CD4-positive, alpha-beta T cell (primary cell): ENCODE data around the gene ZFYVE1. TPM values are rescaled to one million over a fixed set of nuclear protein-coding genes. Genes with fewer than 3 reads are reported as not detected.

Experiments
- ATAC-seq: fragments of 200-7000 bp; cut with Tn5 transposase; one replicate; pipeline ENCODE4 v1.10.0; 2022; ENCODE audit warnings: mild to moderate bottlenecking; ENCODE audit not compliant: poor library complexity
- CTCF ChIA-PET: fragments of 350-600 bp; sonication (Branson Sonifier 250); formaldehyde crosslinking; loops from one replicate; lab custom pipeline; 2021; ENCODE audit warnings: antibody characterized with exemption, inconsistent platforms; lab: Charles Lee
- POLR2A ChIA-PET: fragments of 350-600 bp; sonication (Branson Sonifier 250); formaldehyde crosslinking; loops from one replicate; lab custom pipeline; 2021; ENCODE audit warnings: antibody characterized with exemption, inconsistent platforms; lab: Charles Lee
- DNase-seq, 14 experiments: peaks; one replicate each; pipeline ENCODE4 v3.0.0-alpha.2; 2013 to 2020; ENCODE audit warnings: mixed read lengths in 2 of 14
- H3K27ac ChIP-seq, 2 donors: one replicate each; pipeline versions ENCODE4 v1.5.1 to v1.7.0; 2013; ENCODE audit warnings: low read length in 2 of 2, low read depth in 1 of 2, mild to moderate bottlenecking in 1 of 2
- H3K27me3 ChIP-seq, 2 experiments: 1 replicate in 1 of 2; 2 replicates in 1 of 2; pipeline versions ENCODE4 v1.6.1 to v1.7.0; 2013; ENCODE audit warnings: low read length in 2 of 2, control low read depth in 1 of 2, mild to moderate bottlenecking in 1 of 2, moderate library complexity in 1 of 2; ENCODE audit not compliant: insufficient read depth in 2 of 2, control insufficient read depth in 1 of 2
- H3K36me3 ChIP-seq: one replicate; pipeline ENCODE4 v1.6.1; 2013; ENCODE audit warnings: low read length, control low read depth; ENCODE audit not compliant: insufficient read depth
- H3K4me1 ChIP-seq: one replicate; pipeline ENCODE4 v1.6.1; 2013; ENCODE audit warnings: low read length, control low read depth; ENCODE audit not compliant: insufficient read depth
- H3K4me3 ChIP-seq: one replicate; pipeline ENCODE4 v1.5.1; 2013; ENCODE audit warnings: mild to moderate bottlenecking, low read length, moderate library complexity
- H3K9me3 ChIP-seq, 2 experiments: 1 replicate in 1 of 2; 2 replicates in 1 of 2; pipeline versions ENCODE4 v1.6.1 to v1.7.0; 2013; ENCODE audit warnings: low read length in 2 of 2, mild to moderate bottlenecking in 2 of 2, control low read depth in 1 of 2, moderate library complexity in 1 of 2; ENCODE audit not compliant: control insufficient read depth in 1 of 2, insufficient read depth in 1 of 2
- H3K27ac Mint-ChIP-seq: one replicate; pipeline ENCODE4 v1.8.0; 2020; ENCODE audit warnings: mixed read lengths
- H3K27me3 Mint-ChIP-seq: one replicate; pipeline ENCODE4 v1.8.0; 2021; ENCODE audit warnings: mixed read lengths
- H3K36me3 Mint-ChIP-seq: one replicate; pipeline ENCODE4 v1.8.0; 2021; ENCODE audit warnings: low read depth, mixed read lengths
- H3K4me1 Mint-ChIP-seq: one replicate; pipeline ENCODE4 v1.8.0; 2021; ENCODE audit warnings: low read depth, mixed read lengths
- H3K4me3 Mint-ChIP-seq: one replicate; pipeline ENCODE4 v1.8.0; 2020; ENCODE audit warnings: mild to moderate bottlenecking, mixed read lengths
- H3K9me3 Mint-ChIP-seq: one replicate; pipeline ENCODE4 v1.8.0; 2020; ENCODE audit warnings: mixed read lengths
- intact Hi-C, 2 experiments: fragments of 100-400 bp; cut with DNase I in 1 of 2; cut with micrococcal nuclease in 1 of 2; formaldehyde crosslinking; loops; one replicate each; pipeline versions ENCODE4 v1.15.1 to v1.9.0; 2023 to 2025; cut with DNase I, micrococcal nuclease
- total RNA-seq, 174 experiments: library from RNA in 2 of 174; stranded (reverse) in 2 of 174; gene quantifications; one replicate each; pipeline ENCODE4 v1.2.3 and lab custom pipeline; 2021 to 2026
- TF ChIP-seq, protein P1 (sequence below): fragments of 200-600 bp; IDR thresholded peaks from one replicate; pipeline ENCODE4 v1.8.0; 2022; ENCODE audit warnings: antibody characterized with exemption, mild to moderate bottlenecking

The ZFYVE1 gene
- total RNA-seq, 2 experiments from 2014 or later: 9.3 to 10.9 TPM

DNA sequence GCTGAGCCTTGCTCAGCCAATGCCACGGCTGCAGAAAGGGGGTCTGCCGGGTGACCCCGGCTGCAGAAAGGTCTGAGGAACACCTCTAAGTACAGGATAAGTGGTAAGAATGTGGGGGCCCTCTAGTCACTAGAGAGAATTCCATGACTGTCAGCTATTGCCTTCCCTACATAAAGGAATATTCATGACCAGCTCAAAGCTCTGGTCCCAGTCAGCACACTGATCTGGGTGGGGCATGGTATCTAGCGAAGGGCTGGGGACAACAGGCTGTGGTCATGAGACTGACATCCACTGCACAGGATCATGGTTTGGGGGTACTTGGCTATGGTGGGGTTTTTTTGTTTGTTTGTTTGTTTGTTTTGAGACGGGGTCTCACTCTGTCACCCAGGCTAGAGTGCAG is 58.6 kb downstream of the ZFYVE1 start:
- Mint-ChIP-seq H3K27me3 (no peaks in the 10 kb centered on the region), H3K27ac (no peak overlapping the region), H3K4me3 (no peak overlapping the region), H3K9me3 (no peaks in the 10 kb centered on the region), H3K4me1 (no peaks in the 10 kb centered on the region), H3K36me3 (peaks cover 58% of the 10 kb centered on the region)
- no peaks in the 10 kb centered on the region for H3K27me3 ChIP-seq
- no peak for DNase-seq
- ChIA-PET POLR2A (no interaction called here), CTCF (no interaction called here)
- H3K27ac ChIP-seq: no peak overlapping the region
- no peak for ATAC-seq
- peaks cover 32% of the 10 kb centered on the region for H3K36me3 ChIP-seq
- H3K4me3 ChIP-seq: no peak overlapping the region
- TF ChIP-seq, protein P1, sequence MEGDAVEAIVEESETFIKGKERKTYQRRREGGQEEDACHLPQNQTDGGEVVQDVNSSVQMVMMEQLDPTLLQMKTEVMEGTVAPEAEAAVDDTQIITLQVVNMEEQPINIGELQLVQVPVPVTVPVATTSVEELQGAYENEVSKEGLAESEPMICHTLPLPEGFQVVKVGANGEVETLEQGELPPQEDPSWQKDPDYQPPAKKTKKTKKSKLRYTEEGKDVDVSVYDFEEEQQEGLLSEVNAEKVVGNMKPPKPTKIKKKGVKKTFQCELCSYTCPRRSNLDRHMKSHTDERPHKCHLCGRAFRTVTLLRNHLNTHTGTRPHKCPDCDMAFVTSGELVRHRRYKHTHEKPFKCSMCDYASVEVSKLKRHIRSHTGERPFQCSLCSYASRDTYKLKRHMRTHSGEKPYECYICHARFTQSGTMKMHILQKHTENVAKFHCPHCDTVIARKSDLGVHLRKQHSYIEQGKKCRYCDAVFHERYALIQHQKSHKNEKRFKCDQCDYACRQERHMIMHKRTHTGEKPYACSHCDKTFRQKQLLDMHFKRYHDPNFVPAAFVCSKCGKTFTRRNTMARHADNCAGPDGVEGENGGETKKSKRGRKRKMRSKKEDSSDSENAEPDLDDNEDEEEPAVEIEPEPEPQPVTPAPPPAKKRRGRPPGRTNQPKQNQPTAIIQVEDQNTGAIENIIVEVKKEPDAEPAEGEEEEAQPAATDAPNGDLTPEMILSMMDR: no peak
- H3K9me3 ChIP-seq: no peaks in the 10 kb centered on the region
- intact Hi-C loops: no loop called here
- H3K4me1 ChIP-seq: no peaks in the 10 kb centered on the region

- H3K36me3 ChIP-seq: peaks cover 31% of the 10 kb centered on the region
- ATAC-seq: no peak
- TF ChIP-seq, protein P1: no peak
- ChIA-PET CTCF (no interaction called here), POLR2A (interaction anchor here (0.6 to 0.8 kb wide), 2 partner anchors 170 to 498 kb away, joined by 3 read pairs; partner anchors contain the start of gene PSEN1)
- DNase-seq: no peak
- no peaks in the 10 kb centered on the region for H3K27me3 Mint-ChIP-seq
- no peaks in the 10 kb centered on the region for H3K9me3 ChIP-seq
- intact Hi-C loops: no loop called here
- no peak overlapping the region for H3K27ac ChIP-seq
- peaks cover 58% of the 10 kb centered on the region for H3K36me3 Mint-ChIP-seq
- no peaks in the 10 kb centered on the region for H3K9me3 Mint-ChIP-seq
- no peaks in the 10 kb centered on the region for H3K4me1 Mint-ChIP-seq
- no peaks in the 10 kb centered on the region for H3K4me1 ChIP-seq
- H3K4me3 ChIP-seq: no peak overlapping the region
- no peak overlapping the region for H3K4me3 Mint-ChIP-seq
- H3K27ac Mint-ChIP-seq: no peak overlapping the region
- H3K27me3 ChIP-seq: no peaks in the 10 kb centered on the region
Observed at GRCh38 chr14:72966038-72966437, 60.9 kb downstream of the ZFYVE1 start.

DNA sequence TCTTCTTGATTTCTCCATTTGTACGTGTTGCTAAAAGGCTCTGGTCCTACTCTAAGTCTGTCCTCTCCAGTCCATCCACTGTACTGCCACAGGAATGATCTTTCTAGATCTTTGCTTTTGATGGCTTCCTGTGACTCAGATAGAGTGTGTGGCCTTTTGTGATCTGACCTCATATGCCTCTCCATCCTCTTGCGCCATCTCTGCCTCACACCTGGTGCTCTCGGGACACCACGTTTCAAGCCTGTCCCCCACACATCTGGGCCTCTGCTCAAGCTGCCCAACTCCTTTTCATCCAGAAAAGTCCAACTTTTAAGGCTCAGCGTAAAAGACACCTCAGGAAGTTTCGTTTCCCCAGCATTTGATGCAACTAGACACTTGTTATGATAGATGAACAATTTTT is 61.7 kb downstream of the ZFYVE1 start:
- POLR2A ChIA-PET: no interaction called here
- H3K4me3 Mint-ChIP-seq: no peak overlapping the region
- no peaks in the 10 kb centered on the region for H3K9me3 ChIP-seq
- ATAC-seq: no peak
- DNase-seq: no peak
- no peak overlapping the region for H3K27ac Mint-ChIP-seq
- CTCF ChIA-PET: no interaction called here
- H3K27me3 Mint-ChIP-seq: no peaks in the 10 kb centered on the region
- H3K4me1 Mint-ChIP-seq: no peaks in the 10 kb centered on the region
- TF ChIP-seq, protein P1: no peak
- H3K4me1 ChIP-seq: no peaks in the 10 kb centered on the region
- H3K9me3 Mint-ChIP-seq: no peaks in the 10 kb centered on the region
- intact Hi-C loops: no loop called here
- H3K36me3 Mint-ChIP-seq: peaks cover 59% of the 10 kb centered on the region
- no peak overlapping the region for H3K4me3 ChIP-seq
- H3K27me3 ChIP-seq: no peaks in the 10 kb centered on the region
- no peak overlapping the region for H3K27ac ChIP-seq
- peaks cover 24% of the 10 kb centered on the region for H3K36me3 ChIP-seq
